Fibroblast of pulmonary artery (primary cell): ENCODE measurements around the gene LRRC4C.
A peak's percentile ranks its signal among the peaks of the same experiment; 100 is the strongest.

Source experiments
- DNase-seq: peaks from one replicate; pipeline ENCODE4 v3.0.0-alpha.2; 2010; ENCODE audit warnings: low read depth
- H3K4me3 ChIP-seq: replicated peaks from 2 replicates; pipeline ENCODE4 v1.5.1; 2011; ENCODE audit warnings: low read depth, mild to moderate bottlenecking, control low read depth, low read length, moderate library complexity
- TF ChIP-seq, protein P1 (sequence below): IDR thresholded peaks from 2 replicates; pipeline ENCODE4 v1.5.1; 2011; ENCODE audit warnings: mild to moderate bottlenecking, control low read depth, low read length, inconsistent platforms; ENCODE audit errors: missing control alignments

The LRRC4C gene

DNA sequence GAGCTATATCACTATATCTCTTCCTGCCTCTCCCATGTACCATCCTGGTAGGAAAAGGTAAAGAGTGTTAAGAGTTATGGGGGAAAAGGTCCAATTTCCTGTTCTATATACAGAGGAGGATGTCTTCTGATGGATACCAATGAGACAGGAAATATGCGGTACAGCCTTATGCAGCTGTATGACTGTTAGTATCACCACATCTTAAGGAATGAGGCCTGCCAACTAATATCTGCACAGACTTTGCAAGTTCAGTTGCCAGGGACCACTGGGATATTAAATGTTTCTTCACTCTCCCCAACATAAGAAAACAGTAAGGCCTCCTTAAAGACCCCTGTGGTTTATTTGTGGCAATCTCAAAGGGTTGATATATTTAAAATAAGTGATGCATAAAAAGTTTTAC lies 1182.5 kb downstream of the LRRC4C start:
- TF ChIP-seq, protein P1, sequence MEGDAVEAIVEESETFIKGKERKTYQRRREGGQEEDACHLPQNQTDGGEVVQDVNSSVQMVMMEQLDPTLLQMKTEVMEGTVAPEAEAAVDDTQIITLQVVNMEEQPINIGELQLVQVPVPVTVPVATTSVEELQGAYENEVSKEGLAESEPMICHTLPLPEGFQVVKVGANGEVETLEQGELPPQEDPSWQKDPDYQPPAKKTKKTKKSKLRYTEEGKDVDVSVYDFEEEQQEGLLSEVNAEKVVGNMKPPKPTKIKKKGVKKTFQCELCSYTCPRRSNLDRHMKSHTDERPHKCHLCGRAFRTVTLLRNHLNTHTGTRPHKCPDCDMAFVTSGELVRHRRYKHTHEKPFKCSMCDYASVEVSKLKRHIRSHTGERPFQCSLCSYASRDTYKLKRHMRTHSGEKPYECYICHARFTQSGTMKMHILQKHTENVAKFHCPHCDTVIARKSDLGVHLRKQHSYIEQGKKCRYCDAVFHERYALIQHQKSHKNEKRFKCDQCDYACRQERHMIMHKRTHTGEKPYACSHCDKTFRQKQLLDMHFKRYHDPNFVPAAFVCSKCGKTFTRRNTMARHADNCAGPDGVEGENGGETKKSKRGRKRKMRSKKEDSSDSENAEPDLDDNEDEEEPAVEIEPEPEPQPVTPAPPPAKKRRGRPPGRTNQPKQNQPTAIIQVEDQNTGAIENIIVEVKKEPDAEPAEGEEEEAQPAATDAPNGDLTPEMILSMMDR: no peak
- no peak for DNase-seq
- no peak overlapping the region for H3K4me3 ChIP-seq

DNA sequence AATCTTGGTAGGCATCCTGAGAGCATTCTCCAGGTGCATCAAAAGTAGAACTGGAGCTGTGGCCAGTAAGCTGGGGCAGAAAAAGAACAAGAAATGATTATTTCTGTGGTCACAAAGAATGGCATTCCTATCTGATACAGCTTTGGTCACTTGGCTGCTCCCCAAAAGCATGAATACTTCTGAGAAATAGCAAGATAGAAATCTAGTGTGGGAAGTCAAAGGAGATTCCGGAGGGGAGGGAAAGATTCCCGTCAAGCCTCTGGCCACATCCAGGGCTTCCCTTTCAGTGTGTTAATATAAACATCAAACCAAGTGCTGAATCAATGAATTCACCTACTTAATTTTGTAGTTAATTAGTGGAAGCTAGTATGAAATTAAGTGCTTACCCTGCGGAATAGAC lies 1185.4 kb downstream of the LRRC4C start:
- no peak overlapping the region for H3K4me3 ChIP-seq
- DNase-seq: peak; percentile 17
- TF ChIP-seq, protein P1: no peak

DNA sequence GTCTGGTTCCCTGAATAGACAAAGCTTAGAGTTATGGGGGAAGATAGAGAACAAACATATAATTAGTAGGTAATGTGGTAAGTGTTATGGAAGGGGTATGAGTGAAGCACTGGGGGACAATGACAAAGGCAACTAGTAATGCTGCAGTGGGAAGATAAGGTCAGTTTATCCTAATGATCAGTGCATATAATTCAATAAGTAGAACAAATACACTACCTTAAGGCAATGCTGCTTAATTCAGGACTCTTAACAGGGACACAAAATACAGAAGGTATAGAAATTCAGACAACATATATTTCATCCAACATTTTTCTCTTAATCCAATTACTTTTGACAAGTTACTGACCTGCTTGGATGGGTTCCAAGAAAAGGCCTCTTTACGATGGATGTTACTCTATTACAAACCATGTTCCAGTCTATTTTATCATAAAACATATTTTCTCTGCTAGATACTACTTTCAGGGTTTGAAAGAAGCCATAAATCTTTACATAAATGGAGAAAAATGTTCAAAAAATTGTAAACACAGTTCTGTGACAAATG lies 1186.2 kb downstream of the LRRC4C start:
- TF ChIP-seq, protein P1: no peak
- no peak overlapping the region for H3K4me3 ChIP-seq
- no peak for DNase-seq

DNA sequence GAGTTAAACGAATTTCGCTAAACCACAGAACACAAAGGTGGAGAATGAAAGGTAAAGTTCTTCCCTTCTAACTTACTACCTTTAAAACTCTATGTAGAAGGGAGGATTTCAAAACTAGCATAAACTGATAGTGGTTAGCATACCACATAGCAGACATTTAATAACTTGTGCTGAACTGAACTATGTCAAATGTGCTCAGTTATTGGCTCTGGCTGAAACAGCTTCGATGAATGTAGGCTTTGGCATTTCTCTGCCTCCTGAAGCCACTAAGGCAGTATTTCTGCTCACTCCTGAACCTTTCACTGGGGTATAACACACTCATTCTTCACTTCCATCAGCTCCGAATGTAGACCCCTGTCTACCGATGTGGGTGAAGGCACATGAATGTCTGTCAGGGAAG lies 1188.1 kb downstream of the LRRC4C start:
- no peak overlapping the region for H3K4me3 ChIP-seq
- TF ChIP-seq, protein P1: no peak
- DNase-seq: no peak

DNA sequence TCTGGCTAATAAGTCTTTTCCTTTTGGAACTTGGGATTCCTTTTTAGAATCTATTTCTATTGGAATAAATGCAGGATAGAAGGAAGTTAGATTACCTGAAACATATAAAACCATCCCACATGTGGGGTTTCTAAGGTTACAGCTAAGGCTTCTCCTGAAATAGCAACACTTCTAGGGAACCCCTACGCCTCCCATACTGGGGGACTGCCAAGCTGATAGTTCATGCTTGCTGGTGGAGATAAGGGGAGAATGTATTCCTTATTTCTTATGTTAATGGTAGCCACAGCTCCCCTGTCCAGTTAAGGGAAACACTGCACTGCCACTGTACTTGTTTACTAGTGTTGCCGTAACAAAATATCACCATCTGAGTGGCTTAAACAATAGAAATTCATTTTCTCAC lies 1189.6 kb downstream of the LRRC4C start:
- no peak for DNase-seq
- TF ChIP-seq, protein P1: no peak
- no peak overlapping the region for H3K4me3 ChIP-seq

DNA sequence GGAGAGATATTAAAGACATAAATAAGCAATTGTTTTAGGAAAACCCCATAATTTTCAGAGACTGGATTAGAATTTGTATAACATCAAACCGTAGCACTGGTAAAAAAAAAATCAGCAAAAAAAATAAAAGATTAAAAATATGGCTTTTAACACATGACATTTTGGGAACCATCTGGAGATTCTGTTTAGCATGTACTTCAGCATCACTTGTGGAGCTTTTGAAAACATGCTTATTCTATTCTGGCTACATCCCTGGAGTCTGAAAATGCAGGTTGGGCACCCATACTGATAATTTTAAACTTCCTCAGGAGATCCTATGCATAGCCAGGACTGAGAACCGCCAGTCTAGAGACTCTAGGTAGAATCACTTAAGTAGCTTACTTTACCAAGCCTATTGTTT lies 1190.9 kb downstream of the LRRC4C start:
- TF ChIP-seq, protein P1: no peak
- no peak for DNase-seq
- H3K4me3 ChIP-seq: no peak overlapping the region

DNA sequence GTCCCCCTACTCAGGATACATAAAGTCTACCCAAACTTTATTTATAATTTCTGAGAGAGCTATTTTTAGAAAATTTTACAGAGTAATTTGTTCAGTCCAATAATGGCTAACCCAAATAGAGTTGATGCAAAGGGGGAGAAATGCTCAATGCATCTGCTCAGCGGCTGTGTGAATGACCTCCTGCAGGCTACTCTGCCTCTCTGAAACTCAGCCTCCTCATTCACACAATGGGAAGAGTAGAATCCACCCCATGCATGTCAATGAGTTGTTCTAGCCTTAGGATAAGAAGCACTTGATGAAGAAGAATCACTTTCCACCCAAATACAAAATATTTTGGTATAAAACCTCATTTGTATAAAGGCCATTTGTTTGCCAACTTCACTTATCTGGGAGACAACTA lies 1204.0 kb downstream of the LRRC4C start:
- no peak for DNase-seq
- TF ChIP-seq, protein P1: no peak
- no peak overlapping the region for H3K4me3 ChIP-seq
